Liver (tissue), 3 donors: ENCODE results near the gene NOP9.

Experiments
- ATF3 ChIP-seq: IDR thresholded peaks from 2 replicates; pipeline ENCODE4 v1.6.1; 2016; ENCODE audit warnings: antibody characterized with exemption
- CTCF ChIP-seq: fragments of 150-350 bp; IDR thresholded peaks from 2 replicates; pipeline ENCODE4 v1.5.1; 2017; ENCODE audit warnings: improper control_type of control experiment, low read depth, low read length; ENCODE audit not compliant: missing input control
- EGR1 ChIP-seq, 2 donors: IDR thresholded peaks; 2 replicates each; pipeline ENCODE4 v1.6.1; 2016 to 2018; ENCODE audit warnings: antibody characterized with exemption in 2 of 2, low read depth in 2 of 2
- FOXA1 ChIP-seq: IDR thresholded peaks from 2 replicates; pipeline ENCODE4 v1.6.1; 2016; ENCODE audit warnings: antibody characterized with exemption
- FOXA2 ChIP-seq: IDR thresholded peaks from 2 replicates; pipeline ENCODE4 v1.6.1; 2016; ENCODE audit warnings: antibody characterized with exemption
- HNF4A ChIP-seq, 2 donors: conservative IDR thresholded peaks; 2 replicates each; pipeline ENCODE4 v1.6.1; 2016; ENCODE audit warnings: antibody characterized with exemption in 2 of 2, mild to moderate bottlenecking in 2 of 2
- JUND ChIP-seq, 2 donors: IDR thresholded peaks; 2 replicates each; pipeline ENCODE4 v1.6.1; 2016; ENCODE audit warnings: antibody characterized with exemption in 2 of 2
- NR2F2 ChIP-seq: IDR thresholded peaks from 2 replicates; pipeline ENCODE4 v1.6.1; 2016; ENCODE audit warnings: antibody characterized with exemption
- RAD21 ChIP-seq, 2 donors: IDR thresholded peaks; 2 replicates each; pipeline ENCODE4 v1.6.1; 2016; ENCODE audit warnings: antibody characterized with exemption in 2 of 2, mild to moderate bottlenecking in 2 of 2
- REST ChIP-seq: IDR thresholded peaks from 2 replicates; pipeline ENCODE4 v1.6.1; 2016; ENCODE audit warnings: antibody characterized with exemption, mild to moderate bottlenecking
- SP1 ChIP-seq: IDR thresholded peaks from 2 replicates; pipeline ENCODE4 v1.6.1; 2018; ENCODE audit warnings: antibody characterized with exemption, mild to moderate bottlenecking
- TAF1 ChIP-seq: conservative IDR thresholded peaks from 2 replicates; pipeline ENCODE4 v1.6.1; 2016; ENCODE audit warnings: antibody characterized with exemption, mild to moderate bottlenecking
- YY1 ChIP-seq: IDR thresholded peaks from 2 replicates; pipeline ENCODE4 v1.6.1; 2016; ENCODE audit warnings: antibody characterized with exemption, mild to moderate bottlenecking
- ZBTB33 ChIP-seq: IDR thresholded peaks from 2 replicates; pipeline ENCODE4 v1.6.1; 2016; ENCODE audit warnings: antibody characterized with exemption
- donor health status: healthy.
- donor health status: healthy.

- TF ChIP-seq REST (no peak), EGR1 (IDR thresholded peaks at IDR 0.05; ENCODE audit: low read depth in 2 of 2) (no peak), CTCF (no peak), SP1 (no peak), NR2F2 (no peak), JUND (IDR thresholded peaks at IDR 0.05) (no peak), TAF1 (no peak), YY1 (no peak), ZBTB33 (no peak), RAD21 (IDR thresholded peaks at IDR 0.05) (no peak), FOXA2 (no peak), ATF3 (no peak), HNF4A (conservative IDR thresholded peaks at IDR 0.05) (no peak), FOXA1 (no peak)
Observed at GRCh38 chr14:24260780-24261157, 38.9 kb upstream of the NOP9 start.
